C4-2B (cell line): ENCODE data around the gene FSTL4.

Source experiments
- ZFX ChIP-seq: fragments of 450-650 bp; IDR thresholded peaks from 2 replicates; pipeline ENCODE4 v1.6.1; 2017
- TF ChIP-seq, protein P1 (sequence below): fragments of 450-650 bp; conservative IDR thresholded peaks from 2 replicates; pipeline ENCODE4 v1.5.1; 2017; ENCODE audit warnings: mild to moderate bottlenecking

DNA sequence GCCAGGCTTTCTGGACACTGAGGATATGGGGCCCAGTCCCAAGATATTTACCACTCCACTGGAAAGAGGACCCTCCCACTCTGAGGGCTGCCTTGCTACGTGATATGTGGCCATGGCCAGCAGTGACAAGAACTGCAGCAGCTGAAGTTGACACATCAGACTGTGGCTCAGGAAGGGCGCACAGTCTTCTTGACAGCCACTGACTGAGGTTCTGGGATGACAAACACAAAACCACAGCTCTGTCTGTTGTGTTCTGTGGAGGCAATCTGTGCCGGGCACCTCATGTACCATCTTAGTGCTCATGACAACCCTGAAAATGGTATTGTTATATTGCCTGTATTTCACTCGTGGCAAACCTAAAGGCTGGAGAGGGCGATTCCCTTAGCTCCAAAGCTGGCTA, 16.9 kb downstream of the FSTL4 start:
- TF ChIP-seq, protein P1, sequence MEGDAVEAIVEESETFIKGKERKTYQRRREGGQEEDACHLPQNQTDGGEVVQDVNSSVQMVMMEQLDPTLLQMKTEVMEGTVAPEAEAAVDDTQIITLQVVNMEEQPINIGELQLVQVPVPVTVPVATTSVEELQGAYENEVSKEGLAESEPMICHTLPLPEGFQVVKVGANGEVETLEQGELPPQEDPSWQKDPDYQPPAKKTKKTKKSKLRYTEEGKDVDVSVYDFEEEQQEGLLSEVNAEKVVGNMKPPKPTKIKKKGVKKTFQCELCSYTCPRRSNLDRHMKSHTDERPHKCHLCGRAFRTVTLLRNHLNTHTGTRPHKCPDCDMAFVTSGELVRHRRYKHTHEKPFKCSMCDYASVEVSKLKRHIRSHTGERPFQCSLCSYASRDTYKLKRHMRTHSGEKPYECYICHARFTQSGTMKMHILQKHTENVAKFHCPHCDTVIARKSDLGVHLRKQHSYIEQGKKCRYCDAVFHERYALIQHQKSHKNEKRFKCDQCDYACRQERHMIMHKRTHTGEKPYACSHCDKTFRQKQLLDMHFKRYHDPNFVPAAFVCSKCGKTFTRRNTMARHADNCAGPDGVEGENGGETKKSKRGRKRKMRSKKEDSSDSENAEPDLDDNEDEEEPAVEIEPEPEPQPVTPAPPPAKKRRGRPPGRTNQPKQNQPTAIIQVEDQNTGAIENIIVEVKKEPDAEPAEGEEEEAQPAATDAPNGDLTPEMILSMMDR, result no peak
- TF ChIP-seq ZFX, result no peak
